Gastroesophageal sphincter (tissue), 3 donors: Measurements from ENCODE around the gene RRAD.

Source experiments
- POLR2A ChIP-seq, 2 donors: fragments of 450-650 bp; IDR thresholded peaks; one replicate each; pipeline ENCODE4 v1.6.1; 2017; ENCODE audit warnings: antibody characterized with exemption in 2 of 2, mild to moderate bottlenecking in 2 of 2, moderate library complexity in 1 of 2
- POLR2AphosphoS5 ChIP-seq: sonication (generic); formaldehyde crosslinking; IDR thresholded peaks from one replicate; pipeline ENCODE4 v1.6.1; 2017; ENCODE audit warnings: antibody characterized with exemption
- TF ChIP-seq, protein P1 (sequence below), 4 experiments: fragments of 200-600 bp in 2 of 4; fragments of 450-650 bp in 2 of 4; sonication (generic) in 1 of 4; IDR thresholded peaks; one replicate each; pipeline ENCODE4 v1.5.1; 2017 to 2019; ENCODE audit warnings: antibody characterized with exemption in 4 of 4, mild to moderate bottlenecking in 2 of 4, moderate library complexity in 2 of 4

DNA sequence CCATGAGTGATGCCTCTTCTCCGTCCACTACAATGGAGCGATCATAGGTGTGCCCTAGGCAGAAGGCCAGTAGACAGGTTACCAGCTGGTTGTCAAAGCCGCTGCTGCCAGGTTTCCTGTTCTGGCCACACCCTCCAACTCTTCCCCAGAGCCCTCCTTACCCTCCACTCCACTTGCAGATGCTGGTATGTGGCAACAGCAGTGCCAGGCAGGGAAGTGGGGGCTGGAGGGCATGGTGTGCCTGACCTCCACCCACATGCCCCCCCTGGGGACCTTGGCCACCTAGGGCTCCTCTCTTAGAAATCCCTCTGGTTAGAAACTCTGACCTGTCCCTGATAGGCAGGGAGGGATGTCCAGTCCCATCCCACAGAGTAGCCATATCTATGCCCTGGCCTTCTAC lies 1.5 kb downstream of the RRAD start:
- TF ChIP-seq POLR2AphosphoS5 (no peak), POLR2A (IDR thresholded peaks at IDR 0.05) (no peak)
- TF ChIP-seq, protein P1, sequence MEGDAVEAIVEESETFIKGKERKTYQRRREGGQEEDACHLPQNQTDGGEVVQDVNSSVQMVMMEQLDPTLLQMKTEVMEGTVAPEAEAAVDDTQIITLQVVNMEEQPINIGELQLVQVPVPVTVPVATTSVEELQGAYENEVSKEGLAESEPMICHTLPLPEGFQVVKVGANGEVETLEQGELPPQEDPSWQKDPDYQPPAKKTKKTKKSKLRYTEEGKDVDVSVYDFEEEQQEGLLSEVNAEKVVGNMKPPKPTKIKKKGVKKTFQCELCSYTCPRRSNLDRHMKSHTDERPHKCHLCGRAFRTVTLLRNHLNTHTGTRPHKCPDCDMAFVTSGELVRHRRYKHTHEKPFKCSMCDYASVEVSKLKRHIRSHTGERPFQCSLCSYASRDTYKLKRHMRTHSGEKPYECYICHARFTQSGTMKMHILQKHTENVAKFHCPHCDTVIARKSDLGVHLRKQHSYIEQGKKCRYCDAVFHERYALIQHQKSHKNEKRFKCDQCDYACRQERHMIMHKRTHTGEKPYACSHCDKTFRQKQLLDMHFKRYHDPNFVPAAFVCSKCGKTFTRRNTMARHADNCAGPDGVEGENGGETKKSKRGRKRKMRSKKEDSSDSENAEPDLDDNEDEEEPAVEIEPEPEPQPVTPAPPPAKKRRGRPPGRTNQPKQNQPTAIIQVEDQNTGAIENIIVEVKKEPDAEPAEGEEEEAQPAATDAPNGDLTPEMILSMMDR (IDR thresholded peaks at IDR 0.05), result no peak
